ENCODE measurements around the gene ERC2.

Gene ERC2

DNA sequence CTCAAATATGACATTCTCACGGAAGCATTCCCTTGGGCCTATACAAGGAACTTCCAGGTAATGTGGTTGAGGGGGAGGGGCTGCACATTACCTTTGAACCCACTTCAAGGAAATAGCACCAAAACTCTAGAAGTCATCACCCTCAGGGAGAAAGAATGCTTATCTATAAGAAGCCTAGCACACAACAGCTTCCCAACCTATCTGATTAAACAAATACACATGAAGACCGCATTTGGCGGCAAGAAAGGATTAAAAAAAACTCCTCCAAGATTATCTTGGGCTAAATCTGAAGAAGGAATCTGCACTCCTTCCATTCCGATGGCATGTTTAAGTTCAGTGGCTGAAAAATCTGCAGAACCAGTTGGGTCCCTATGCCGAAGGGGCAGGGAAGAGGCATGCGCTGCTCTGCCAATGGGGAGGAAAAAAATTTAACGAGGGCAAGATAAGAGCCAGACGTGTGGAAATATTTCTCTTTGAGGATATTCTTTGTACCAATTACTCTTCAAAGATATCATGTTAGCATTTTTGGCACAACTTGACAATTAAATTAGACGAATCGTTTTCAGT, 899.2 kb downstream of the ERC2 start:
- no peak overlapping the region for H3K4me3 ChIP-seq (ENCODE audit: low read depth, low read length)
- H3K36me3 ChIP-seq (ENCODE audit: control insufficient read depth in 2 of 2, insufficient read depth in 1 of 2, low read length in 2 of 2) = no peaks in the 10 kb centered on the region
- no peaks in the 10 kb centered on the region for H3K9me3 ChIP-seq (ENCODE audit: control insufficient read depth, insufficient read depth, low read depth, low read length)
- no peak overlapping the region for H3K27ac ChIP-seq (ENCODE audit: extremely low read depth, low read depth, low read length)
- ChIA-PET POLR2A (interaction anchor here (0.7 kb wide), 1 partner anchor 119 kb away, joined by 5 read pairs; no protein-coding TSS in a partner anchor), CTCF (no interaction called here)
- H3K4me1 ChIP-seq (ENCODE audit: control insufficient read depth, insufficient read depth, low read length) = peaks cover 5% of the 10 kb centered on the region; the same call in 1 of the 2 replicates
- TF ChIP-seq ZNF626 (tag by site-specific recombination; IDR thresholded peaks at IDR 0.05) = no peak
- peak; percentile 27; the same call in 1 of the 2 replicates for TF ChIP-seq OSR2 (tag by site-specific recombination; IDR thresholded peaks at IDR 0.05)
- TF ChIP-seq ZNF843 (tag by site-specific recombination; IDR thresholded peaks at IDR 0.05) = no peak
- TF ChIP-seq, protein P1, sequence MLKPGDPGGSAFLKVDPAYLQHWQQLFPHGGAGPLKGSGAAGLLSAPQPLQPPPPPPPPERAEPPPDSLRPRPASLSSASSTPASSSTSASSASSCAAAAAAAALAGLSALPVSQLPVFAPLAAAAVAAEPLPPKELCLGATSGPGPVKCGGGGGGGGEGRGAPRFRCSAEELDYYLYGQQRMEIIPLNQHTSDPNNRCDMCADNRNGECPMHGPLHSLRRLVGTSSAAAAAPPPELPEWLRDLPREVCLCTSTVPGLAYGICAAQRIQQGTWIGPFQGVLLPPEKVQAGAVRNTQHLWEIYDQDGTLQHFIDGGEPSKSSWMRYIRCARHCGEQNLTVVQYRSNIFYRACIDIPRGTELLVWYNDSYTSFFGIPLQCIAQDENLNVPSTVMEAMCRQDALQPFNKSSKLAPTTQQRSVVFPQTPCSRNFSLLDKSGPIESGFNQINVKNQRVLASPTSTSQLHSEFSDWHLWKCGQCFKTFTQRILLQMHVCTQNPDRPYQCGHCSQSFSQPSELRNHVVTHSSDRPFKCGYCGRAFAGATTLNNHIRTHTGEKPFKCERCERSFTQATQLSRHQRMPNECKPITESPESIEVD (tag by site-specific recombination; IDR thresholded peaks at IDR 0.05) = peak; percentile 75
- peak; percentile 74 for TF ChIP-seq FEZF1 (tag by site-specific recombination; IDR thresholded peaks at IDR 0.05)
- TF ChIP-seq KLF10 (tag by site-specific recombination; IDR thresholded peaks at IDR 0.05) = peak; percentile 47; the same call in 1 of the 2 replicates
- TF ChIP-seq, protein P2, sequence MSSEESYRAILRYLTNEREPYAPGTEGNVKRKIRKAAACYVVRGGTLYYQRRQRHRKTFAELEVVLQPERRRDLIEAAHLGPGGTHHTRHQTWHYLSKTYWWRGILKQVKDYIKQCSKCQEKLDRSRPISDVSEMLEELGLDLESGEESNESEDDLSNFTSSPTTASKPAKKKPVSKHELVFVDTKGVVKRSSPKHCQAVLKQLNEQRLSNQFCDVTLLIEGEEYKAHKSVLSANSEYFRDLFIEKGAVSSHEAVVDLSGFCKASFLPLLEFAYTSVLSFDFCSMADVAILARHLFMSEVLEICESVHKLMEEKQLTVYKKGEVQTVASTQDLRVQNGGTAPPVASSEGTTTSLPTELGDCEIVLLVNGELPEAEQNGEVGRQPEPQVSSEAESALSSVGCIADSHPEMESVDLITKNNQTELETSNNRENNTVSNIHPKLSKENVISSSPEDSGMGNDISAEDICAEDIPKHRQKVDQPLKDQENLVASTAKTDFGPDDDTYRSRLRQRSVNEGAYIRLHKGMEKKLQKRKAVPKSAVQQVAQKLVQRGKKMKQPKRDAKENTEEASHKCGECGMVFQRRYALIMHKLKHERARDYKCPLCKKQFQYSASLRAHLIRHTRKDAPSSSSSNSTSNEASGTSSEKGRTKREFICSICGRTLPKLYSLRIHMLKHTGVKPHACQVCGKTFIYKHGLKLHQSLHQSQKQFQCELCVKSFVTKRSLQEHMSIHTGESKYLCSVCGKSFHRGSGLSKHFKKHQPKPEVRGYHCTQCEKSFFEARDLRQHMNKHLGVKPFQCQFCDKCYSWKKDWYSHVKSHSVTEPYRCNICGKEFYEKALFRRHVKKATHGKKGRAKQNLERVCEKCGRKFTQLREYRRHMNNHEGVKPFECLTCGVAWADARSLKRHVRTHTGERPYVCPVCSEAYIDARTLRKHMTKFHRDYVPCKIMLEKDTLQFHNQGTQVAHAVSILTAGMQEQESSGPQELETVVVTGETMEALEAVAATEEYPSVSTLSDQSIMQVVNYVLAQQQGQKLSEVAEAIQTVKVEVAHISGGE (tag by site-specific recombination; conservative IDR thresholded peaks at IDR 0.05; ENCODE audit: low read depth) = no peak
- peak; percentile 35; the same call in 1 of the 2 replicates for TF ChIP-seq MZF1 (tag by site-specific recombination; IDR thresholded peaks at IDR 0.05; ENCODE audit: borderline replicate concordance)
- peak; percentile 33; the same call in 1 of the 2 replicates for TF ChIP-seq WT1 (tag by site-specific recombination; IDR thresholded peaks at IDR 0.05)

DNA sequence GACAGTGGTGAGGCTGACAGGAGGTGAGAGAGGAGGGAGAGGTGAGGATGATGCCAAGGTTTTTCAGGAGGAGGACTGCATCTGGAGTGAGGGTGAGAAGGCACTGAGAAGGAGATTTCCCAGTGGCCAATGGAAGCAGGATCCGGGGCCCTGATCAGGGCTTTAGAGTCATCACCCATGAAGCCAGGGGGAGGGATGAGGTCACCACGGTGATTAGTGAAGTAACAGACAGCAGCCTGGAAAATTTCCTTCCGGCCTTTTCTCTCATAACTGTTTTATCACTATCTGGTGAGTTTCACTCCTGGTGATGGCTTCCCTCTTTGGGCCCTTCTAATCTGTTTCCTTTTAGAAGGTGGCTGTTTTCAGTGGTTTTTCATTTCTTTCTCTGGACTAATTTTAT, 900.7 kb downstream of the ERC2 start:
- ChIA-PET CTCF (no interaction called here), POLR2A (no interaction called here)
- TF ChIP-seq, protein P3, sequence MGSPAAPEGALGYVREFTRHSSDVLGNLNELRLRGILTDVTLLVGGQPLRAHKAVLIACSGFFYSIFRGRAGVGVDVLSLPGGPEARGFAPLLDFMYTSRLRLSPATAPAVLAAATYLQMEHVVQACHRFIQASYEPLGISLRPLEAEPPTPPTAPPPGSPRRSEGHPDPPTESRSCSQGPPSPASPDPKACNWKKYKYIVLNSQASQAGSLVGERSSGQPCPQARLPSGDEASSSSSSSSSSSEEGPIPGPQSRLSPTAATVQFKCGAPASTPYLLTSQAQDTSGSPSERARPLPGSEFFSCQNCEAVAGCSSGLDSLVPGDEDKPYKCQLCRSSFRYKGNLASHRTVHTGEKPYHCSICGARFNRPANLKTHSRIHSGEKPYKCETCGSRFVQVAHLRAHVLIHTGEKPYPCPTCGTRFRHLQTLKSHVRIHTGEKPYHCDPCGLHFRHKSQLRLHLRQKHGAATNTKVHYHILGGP (tag by site-specific recombination; IDR thresholded peaks at IDR 0.05) = no peak
- TF ChIP-seq ZNF629 (tag by site-specific recombination; IDR thresholded peaks at IDR 0.05) (0 out of 2 replicates have a peak, but pooled peaks have one; percentile 21), ZNF121 (tag by site-specific recombination; IDR thresholded peaks at IDR 0.05) (no peak), ZBTB21 (tag by site-specific recombination; IDR thresholded peaks at IDR 0.05) (0 out of 2 replicates have a peak, but pooled peaks have one; percentile 11)
- TF ChIP-seq, protein P4, sequence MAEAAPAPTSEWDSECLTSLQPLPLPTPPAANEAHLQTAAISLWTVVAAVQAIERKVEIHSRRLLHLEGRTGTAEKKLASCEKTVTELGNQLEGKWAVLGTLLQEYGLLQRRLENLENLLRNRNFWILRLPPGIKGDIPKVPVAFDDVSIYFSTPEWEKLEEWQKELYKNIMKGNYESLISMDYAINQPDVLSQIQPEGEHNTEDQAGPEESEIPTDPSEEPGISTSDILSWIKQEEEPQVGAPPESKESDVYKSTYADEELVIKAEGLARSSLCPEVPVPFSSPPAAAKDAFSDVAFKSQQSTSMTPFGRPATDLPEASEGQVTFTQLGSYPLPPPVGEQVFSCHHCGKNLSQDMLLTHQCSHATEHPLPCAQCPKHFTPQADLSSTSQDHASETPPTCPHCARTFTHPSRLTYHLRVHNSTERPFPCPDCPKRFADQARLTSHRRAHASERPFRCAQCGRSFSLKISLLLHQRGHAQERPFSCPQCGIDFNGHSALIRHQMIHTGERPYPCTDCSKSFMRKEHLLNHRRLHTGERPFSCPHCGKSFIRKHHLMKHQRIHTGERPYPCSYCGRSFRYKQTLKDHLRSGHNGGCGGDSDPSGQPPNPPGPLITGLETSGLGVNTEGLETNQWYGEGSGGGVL (tag by site-specific recombination; IDR thresholded peaks at IDR 0.05) = peak; percentile 43; the same call in 1 of the 2 replicates
- TF ChIP-seq, protein P5, sequence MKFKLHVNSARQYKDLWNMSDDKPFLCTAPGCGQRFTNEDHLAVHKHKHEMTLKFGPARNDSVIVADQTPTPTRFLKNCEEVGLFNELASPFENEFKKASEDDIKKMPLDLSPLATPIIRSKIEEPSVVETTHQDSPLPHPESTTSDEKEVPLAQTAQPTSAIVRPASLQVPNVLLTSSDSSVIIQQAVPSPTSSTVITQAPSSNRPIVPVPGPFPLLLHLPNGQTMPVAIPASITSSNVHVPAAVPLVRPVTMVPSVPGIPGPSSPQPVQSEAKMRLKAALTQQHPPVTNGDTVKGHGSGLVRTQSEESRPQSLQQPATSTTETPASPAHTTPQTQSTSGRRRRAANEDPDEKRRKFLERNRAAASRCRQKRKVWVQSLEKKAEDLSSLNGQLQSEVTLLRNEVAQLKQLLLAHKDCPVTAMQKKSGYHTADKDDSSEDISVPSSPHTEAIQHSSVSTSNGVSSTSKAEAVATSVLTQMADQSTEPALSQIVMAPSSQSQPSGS (tag by site-specific recombination; IDR thresholded peaks at IDR 0.05; ENCODE audit: low read depth) = 0 out of 2 replicates have a peak, but pooled peaks have one; percentile 44
- no peaks in the 10 kb centered on the region for H3K36me3 ChIP-seq (ENCODE audit: control insufficient read depth in 2 of 2, insufficient read depth in 1 of 2, low read length in 2 of 2)
- H3K27ac ChIP-seq (ENCODE audit: extremely low read depth, low read depth, low read length) = no peak overlapping the region
- H3K4me1 ChIP-seq (ENCODE audit: control insufficient read depth, insufficient read depth, low read length) = peaks cover 5% of the 10 kb centered on the region; the same call in 1 of the 2 replicates
- no peaks in the 10 kb centered on the region for H3K9me3 ChIP-seq (ENCODE audit: control insufficient read depth, insufficient read depth, low read depth, low read length)
- H3K4me3 ChIP-seq (ENCODE audit: low read depth, low read length) = no peak overlapping the region

All from HEK293 (cell line).